Activated T-helper 9 cell treated with anti-CD3 and anti-CD28 coated beads, Interleukin-2, amount 50 U/mL, for 16 hours (primary cell): Measurements from ENCODE around the gene UBD.

Source experiments
- DNase-seq: peaks from one replicate; pipeline ENCODE4 v3.0.0-alpha.2; 2020; ENCODE audit warnings: low read depth

UBD gene

GRCh38 chr6:29521006-29521680 lies 38.4 kb downstream of the UBD start:
- DNase-seq, result no peak

- DNase-seq, result no peak
These were observed 39.3 kb downstream of the UBD start for GRCh38 chr6:29520232-29520631.

- DNase-seq, result no peak
These were observed 40.1 kb downstream of the UBD start for GRCh38 chr6:29519291-29520010.

DNA sequence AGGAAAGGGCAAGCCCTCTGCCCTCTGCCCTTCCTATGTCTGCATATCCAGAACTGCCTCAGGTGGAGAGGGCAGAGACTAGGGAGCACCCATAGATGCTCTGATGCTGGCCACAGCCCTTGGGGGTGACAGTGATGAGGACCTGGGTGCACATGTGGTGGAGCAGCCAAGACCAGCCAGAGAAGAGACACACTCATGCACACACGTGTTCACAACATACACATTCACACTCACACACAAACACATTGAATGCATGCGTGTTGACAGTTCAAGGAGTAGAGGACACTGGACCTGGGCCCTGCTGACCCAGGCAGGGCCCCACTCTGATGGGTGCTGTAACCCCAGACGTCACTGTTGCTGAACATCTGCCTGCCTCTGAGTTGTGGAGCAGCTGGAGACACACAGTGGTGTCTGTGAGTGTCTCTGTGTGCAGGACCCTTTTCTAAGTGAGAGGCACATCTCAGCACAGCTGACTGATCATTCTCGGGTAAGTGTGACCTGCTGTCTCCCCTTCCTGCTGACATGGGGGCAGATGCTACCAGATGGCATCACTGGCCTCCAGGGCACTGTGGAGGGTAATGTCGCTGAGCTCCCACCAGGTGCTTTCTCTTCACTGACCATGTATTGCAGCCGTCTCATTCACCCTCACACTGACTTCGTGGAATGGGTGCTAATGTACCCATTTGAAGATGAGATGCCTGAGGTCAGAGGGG lies 41.6 kb downstream of the UBD start:
- DNase-seq, result no peak

GRCh38 chr6:29517245-29517644 lies 42.3 kb downstream of the UBD start:
- no peak for DNase-seq

DNA sequence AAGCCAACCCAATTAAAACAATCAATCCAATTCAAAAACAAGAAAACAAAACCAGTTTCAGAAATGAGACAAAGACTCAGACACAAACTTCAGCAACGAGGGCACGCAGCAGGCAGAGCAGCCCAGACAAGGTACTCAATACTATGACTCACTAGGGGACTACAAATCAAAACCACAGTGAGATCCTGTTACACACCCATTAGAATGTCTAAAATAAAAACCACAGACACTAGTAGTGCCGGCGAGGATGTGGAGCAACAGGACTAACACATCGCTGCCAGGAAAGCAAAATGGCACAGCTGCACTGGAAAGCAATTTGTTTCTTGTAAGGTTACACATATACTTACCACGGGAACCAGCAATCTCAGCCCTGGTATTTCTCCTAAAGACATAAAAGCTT lies 43.4 kb downstream of the UBD start:
- peak; percentile 13 for DNase-seq

DNA sequence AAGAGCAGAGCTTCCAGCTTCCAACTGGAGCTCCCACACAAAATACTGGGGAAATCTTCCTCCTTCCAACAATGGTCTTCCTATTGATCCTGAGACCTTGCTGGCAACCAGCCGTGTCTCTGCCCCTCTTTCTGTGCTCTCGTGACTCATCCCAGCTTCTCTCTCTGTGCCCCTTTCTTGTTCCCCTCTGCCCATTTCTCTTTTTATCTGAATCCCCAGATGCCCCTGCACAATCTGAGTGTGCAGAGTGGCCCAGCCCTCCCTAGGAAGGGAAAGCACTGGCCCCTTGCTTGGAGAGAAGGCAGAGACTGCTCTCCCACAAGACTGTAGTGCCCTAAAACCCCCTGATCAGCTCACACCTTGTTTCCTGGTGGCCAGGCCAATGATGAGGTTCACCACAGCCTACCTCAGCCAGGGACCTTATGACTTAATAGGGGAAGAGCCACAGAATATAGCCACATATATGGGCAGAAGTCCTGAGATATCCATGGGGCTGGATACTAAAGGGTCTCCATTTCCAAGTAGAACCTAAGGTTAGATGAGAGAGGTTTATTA lies 48.7 kb downstream of the UBD start:
- DNase-seq, result no peak

DNA sequence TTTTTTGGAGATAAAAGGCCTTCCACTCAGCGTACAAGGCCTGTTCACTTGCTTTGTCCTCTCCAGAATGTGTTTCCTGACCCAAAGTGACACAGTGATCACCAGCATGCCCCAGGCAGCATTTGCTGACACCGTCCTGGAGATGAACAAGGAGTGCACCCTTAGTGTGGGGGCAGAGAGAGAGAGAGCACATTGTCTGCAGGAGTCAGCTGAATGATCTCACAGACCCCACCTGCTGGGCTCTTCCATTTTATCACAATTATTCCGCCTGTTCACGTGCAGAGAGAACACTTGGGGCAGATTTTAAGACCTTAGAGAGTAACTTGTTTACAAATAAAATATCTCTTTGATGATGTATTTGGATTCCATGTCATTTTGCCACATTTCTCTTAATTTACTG lies 49.3 kb downstream of the UBD start:
- no peak for DNase-seq

DNA sequence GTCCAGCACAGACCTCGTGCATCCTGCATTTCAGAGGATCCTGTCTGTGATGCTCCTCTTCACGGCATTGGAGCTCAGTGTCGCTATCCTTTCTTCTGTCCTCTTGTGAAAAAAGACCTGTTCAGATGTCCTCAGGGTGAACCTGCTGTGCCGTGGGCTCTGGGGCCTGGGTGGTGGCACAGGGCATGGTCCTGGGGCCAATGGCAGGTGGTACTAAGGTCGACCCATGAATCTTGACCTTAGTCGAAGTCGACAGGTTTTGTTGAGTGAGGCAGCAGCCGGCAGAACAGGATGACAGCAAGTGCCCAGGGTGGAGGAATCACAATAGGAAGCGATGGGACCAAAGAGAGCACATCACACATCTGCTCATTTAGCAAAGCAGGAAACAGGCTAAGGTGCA lies 49.8 kb downstream of the UBD start:
- no peak for DNase-seq

DNA sequence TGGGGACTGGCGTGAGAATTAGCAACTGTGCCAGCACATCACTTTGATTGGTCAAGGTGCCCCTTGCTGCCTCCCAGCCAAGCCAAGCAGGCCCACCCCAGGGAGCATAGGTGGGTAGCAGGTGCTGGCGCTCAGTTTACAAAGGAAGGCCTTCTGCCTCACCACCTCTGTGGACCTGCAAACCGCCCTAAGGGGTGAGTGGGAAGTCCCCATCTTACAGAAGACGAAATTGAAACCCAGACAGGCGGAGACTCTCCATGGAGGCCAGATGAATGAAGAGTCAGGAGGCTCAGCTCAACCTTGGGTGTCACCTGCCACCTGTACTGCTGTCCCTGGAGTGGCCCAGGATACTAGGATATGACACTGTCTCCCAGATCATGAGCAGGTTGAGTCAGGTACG lies 50.3 kb downstream of the UBD start:
- DNase-seq, result no peak

DNA sequence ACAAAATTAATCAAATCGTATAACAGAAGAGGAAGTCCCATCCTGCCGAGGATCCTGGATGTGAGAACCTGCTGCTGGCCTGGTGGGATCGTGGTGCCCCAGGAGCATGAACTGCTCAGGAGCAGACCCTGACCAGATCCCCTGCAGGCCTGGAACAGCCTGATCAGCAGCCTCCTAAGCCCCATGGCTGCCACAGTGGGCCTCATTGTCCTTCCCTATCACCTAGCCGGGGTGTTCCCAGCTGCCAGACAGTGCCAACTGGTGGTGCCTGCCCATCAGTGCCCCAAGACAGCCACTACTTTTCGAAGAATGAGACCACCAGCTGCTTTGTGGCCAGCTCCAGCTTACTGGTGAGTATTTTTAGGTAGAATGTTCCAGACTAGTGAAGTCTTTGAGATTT lies 52.2 kb downstream of the UBD start:
- no peak for DNase-seq

DNA sequence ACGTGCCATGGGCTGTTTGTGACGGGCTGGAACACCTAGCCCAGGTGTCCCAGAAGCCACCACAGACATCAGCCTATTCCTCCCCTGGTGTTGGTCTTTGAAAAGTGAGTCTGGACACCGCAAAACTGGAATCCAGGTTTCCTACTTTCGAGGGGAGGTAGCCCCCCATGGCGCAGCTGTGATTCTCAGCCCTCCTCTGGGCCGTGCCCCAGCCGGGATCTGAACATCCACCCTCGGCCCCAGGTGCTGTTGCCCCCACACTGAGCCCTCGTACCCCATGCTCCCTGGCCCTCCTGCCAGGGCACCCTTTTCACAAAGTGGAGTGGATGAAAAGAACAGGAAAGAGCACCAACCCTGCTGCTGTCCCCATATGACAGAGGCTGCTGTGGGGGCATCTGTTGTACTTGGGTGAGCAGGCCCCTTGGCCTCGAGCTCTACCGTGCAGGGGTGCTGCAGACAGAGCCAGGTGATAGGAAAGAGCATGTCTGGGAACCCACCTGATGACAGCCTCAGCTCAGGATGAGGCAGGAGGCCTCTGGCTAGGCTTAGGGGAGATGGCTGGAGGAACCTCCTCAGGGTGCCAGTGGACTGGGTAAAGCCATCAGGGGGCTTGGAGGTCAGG lies 53.0 kb downstream of the UBD start:
- DNase-seq, result no peak

DNA sequence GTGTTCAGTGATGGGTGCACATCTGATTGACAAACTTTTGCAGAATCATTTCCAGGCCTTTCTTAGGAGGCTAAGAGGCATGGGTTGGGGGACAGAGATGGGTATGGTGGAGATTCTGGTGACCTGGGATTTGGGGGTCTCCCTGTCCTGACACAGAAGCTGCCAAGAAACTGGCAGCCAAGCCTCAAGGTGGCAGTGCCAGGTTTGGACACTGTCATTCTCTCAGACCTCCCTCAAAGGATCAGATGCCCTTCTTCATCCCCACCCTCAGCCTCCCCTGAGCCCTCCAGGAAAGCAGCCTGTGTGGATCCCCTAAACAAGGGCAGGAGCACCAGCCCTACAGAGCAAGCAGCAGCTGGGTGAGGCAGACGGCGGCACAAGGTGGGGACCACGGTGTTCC lies 53.7 kb downstream of the UBD start:
- no peak for DNase-seq
